Common myeloid progenitor, CD34-positive (primary cell): ENCODE measurements around the gene CFAP74.

Source experiments
- CTCF ChIA-PET: fragments of 350-600 bp; sonication (Branson Sonifier 250); formaldehyde crosslinking; loops from one replicate; lab custom pipeline; 2021; ENCODE audit warnings: antibody characterized with exemption; lab: Charles Lee
- POLR2A ChIA-PET: fragments of 350-600 bp; sonication (Branson Sonifier 250); formaldehyde crosslinking; loops from one replicate; lab custom pipeline; 2021; ENCODE audit warnings: antibody characterized with exemption; lab: Charles Lee
- DNase-seq, 3 donors: peaks; one replicate each; pipeline versions ENCODE4 v3.0.0 to v3.0.0-alpha.2; 2013
- H3K27ac ChIP-seq, 2 experiments: 1 replicate in 1 of 2; 2 replicates in 1 of 2; pipeline ENCODE4 v1.7.0; 2013; ENCODE audit warnings: inconsistent platforms in 2 of 2, low read length in 2 of 2, mild to moderate bottlenecking in 2 of 2, low read depth in 1 of 2, moderate library complexity in 1 of 2; ENCODE audit not compliant: severe bottlenecking in 2 of 2, insufficient read depth in 1 of 2, poor library complexity in 1 of 2
- H3K27me3 ChIP-seq, 5 experiments: replicated peaks in 2 of 5; 1 replicate in 3 of 5; 2 replicates in 2 of 5; pipeline versions ENCODE4 v1.6.1 to v1.7.0; 2013; ENCODE audit warnings: low read length in 4 of 5, mild to moderate bottlenecking in 2 of 5, moderate library complexity in 2 of 5, inconsistent platforms in 1 of 5; ENCODE audit not compliant: insufficient read depth in 5 of 5, control insufficient read depth in 4 of 5
- H3K36me3 ChIP-seq, 4 experiments: 1 replicate in 2 of 4; 2 replicates in 2 of 4; pipeline versions ENCODE4 v1.6.1 to v1.7.0; 2013; ENCODE audit warnings: low read length in 3 of 4, control low read depth in 1 of 4, mild to moderate bottlenecking in 1 of 4; ENCODE audit not compliant: control insufficient read depth in 4 of 4, insufficient read depth in 4 of 4
- H3K4me1 ChIP-seq, 4 experiments: 1 replicate in 3 of 4; 2 replicates in 1 of 4; pipeline versions ENCODE4 v1.6.1 to v1.7.1; 2013; ENCODE audit warnings: low read length in 3 of 4, mild to moderate bottlenecking in 3 of 4, control low read depth in 1 of 4, inconsistent platforms in 1 of 4, moderate library complexity in 1 of 4; ENCODE audit not compliant: control insufficient read depth in 4 of 4, insufficient read depth in 4 of 4; ENCODE audit errors: control extremely low read depth in 1 of 4
- H3K4me3 ChIP-seq, 7 experiments: 1 replicate in 4 of 7; 2 replicates in 3 of 7; pipeline versions ENCODE4 v1.5.1 to v1.7.0; 2013; ENCODE audit warnings: mild to moderate bottlenecking in 7 of 7, low read length in 6 of 7, moderate library complexity in 6 of 7, inconsistent platforms in 2 of 7, low read depth in 2 of 7, control low read depth in 1 of 7; ENCODE audit not compliant: insufficient read depth in 4 of 7, control insufficient read depth in 1 of 7; ENCODE audit errors: extremely low read depth in 1 of 7
- H3K9me3 ChIP-seq, 5 experiments: 1 replicate in 4 of 5; 2 replicates in 1 of 5; pipeline versions ENCODE4 v1.6.1 to v1.7.1; 2013; ENCODE audit warnings: low read length in 4 of 5, mild to moderate bottlenecking in 2 of 5, inconsistent platforms in 1 of 5, low read depth in 1 of 5, moderate library complexity in 1 of 5; ENCODE audit not compliant: control insufficient read depth in 4 of 5, insufficient read depth in 2 of 5; ENCODE audit errors: control extremely low read depth in 1 of 5
- WGBS: methylation state at CpG from one replicate; pipeline ENCODE4 v1.1.5; 2013; ENCODE audit not compliant: insufficient coverage; 5-methylcytosine and 5-hydroxymethylcytosine counted together

Gene CFAP74

GRCh38 chr1:1926346-1926811, 77.2 kb downstream of the CFAP74 start:
- Histone ChIP-seq H3K27me3 (peaks cover 0 to 3% (median 0%) of the 10 kb centered on the region in 5 experiments), H3K9me3 (no peaks in the 10 kb centered on the region)

GRCh38 chr1:1925437-1926345, 77.9 kb downstream of the CFAP74 start:
- Histone ChIP-seq H3K27ac (no peak overlapping the region), H3K4me1 (no peaks in the 10 kb centered on the region), H3K27me3 (peaks cover 0 to 3% (median 0%) of the 10 kb centered on the region in 5 experiments), H3K9me3 (no peaks in the 10 kb centered on the region), H3K4me3 (no peak overlapping the region), H3K36me3 (no peaks in the 10 kb centered on the region)
- no peak for DNase-seq
- 92% methylated on average over 25 of the region's 27 CpGs for WGBS
- CTCF ChIA-PET: no interaction called here
- POLR2A ChIA-PET: no interaction called here

More at GRCh38 chr1:1926346-1926811, 77.2 kb downstream of the CFAP74 start:
- no peak for DNase-seq
- no peaks in the 10 kb centered on the region for H3K4me1 ChIP-seq
- H3K36me3 ChIP-seq: no peaks in the 10 kb centered on the region
- ChIA-PET CTCF (no interaction called here), POLR2A (no interaction called here)
- no peak overlapping the region for H3K27ac ChIP-seq
- 95% methylated on average over 16 of the region's 26 CpGs for WGBS
- no peak overlapping the region for H3K4me3 ChIP-seq

- Histone ChIP-seq H3K36me3 (no peaks in the 10 kb centered on the region), H3K9me3 (no peaks in the 10 kb centered on the region), H3K27ac (no peak overlapping the region), H3K4me1 (peaks cover 0 to 3% (median 2%) of the 10 kb centered on the region in 4 experiments), H3K27me3 (peaks cover 0 to 3% (median 0%) of the 10 kb centered on the region in 5 experiments), H3K4me3 (no peak overlapping the region)
- ChIA-PET POLR2A (no interaction called here), CTCF (interaction anchor here (2.3 kb wide), 1 partner anchor 119 kb away, joined by 5 read pairs; no protein-coding TSS in a partner anchor)
- 96% methylated on average over 14 of the region's 21 CpGs for WGBS
- DNase-seq: no peak
These were observed 78.7 kb downstream of the CFAP74 start for GRCh38 chr1:1924849-1925248.

GRCh38 chr1:1924386-1924785, 79.2 kb downstream of the CFAP74 start:
- Histone ChIP-seq H3K27me3 (peaks cover 0 to 3% (median 0%) of the 10 kb centered on the region in 5 experiments), H3K4me3 (no peak overlapping the region), H3K27ac (no peak overlapping the region), H3K4me1 (peaks cover 0 to 7% (median 6%) of the 10 kb centered on the region in 4 experiments), H3K9me3 (no peaks in the 10 kb centered on the region), H3K36me3 (no peaks in the 10 kb centered on the region)
- DNase-seq: peak in 2 of 3 donors; percentile 13 to 32
- ChIA-PET CTCF (interaction anchor here (2.3 kb wide), 1 partner anchor 120 kb away, joined by 5 read pairs; no protein-coding TSS in a partner anchor), POLR2A (no interaction called here)
- 61% methylated on average over 13 of the region's 18 CpGs for WGBS

- Histone ChIP-seq H3K27ac (no peak overlapping the region), H3K9me3 (no peaks in the 10 kb centered on the region), H3K4me3 (no peak overlapping the region), H3K4me1 (peaks cover 0 to 16% (median 15%) of the 10 kb centered on the region in 4 experiments), H3K36me3 (no peaks in the 10 kb centered on the region), H3K27me3 (peaks cover 0 to 3% (median 0%) of the 10 kb centered on the region in 5 experiments)
- no peak for DNase-seq
- 83% methylated on average over 21 of the region's 29 CpGs for WGBS
- ChIA-PET POLR2A (no interaction called here), CTCF (interaction anchor here (2.3 kb wide), 1 partner anchor 121 kb away, joined by 5 read pairs; no protein-coding TSS in a partner anchor)
These were observed 80.4 kb downstream of the CFAP74 start for GRCh38 chr1:1922956-1923833.

GRCh38 chr1:1922702-1922955, 81.0 kb downstream of the CFAP74 start:
- ChIA-PET CTCF (no interaction called here), POLR2A (no interaction called here)
- no peaks in the 10 kb centered on the region for H3K36me3 ChIP-seq
- H3K9me3 ChIP-seq: no peaks in the 10 kb centered on the region
- H3K4me3 ChIP-seq: no peak overlapping the region
- 91% methylated on average over 6 of the region's 6 CpGs for WGBS
- peaks cover 0 to 3% (median 0%) of the 10 kb centered on the region in 5 experiments for H3K27me3 ChIP-seq
- H3K27ac ChIP-seq: no peak overlapping the region
- DNase-seq: no peak
- H3K4me1 ChIP-seq: peaks cover 0 to 17% (median 16%) of the 10 kb centered on the region in 4 experiments
